Endometrial microvascular endothelial cells (primary cell): ENCODE results near the gene CCND1. TPM values are rescaled to one million over a fixed set of nuclear protein-coding genes. Genes with fewer than 3 reads are reported as not detected.

Source experiments
- in situ Hi-C: cut with HindIII; loops from 2 replicates; pipeline ENCODE4 v1.10.0; 2017; ENCODE audit warnings: low sequenced_read_pairs, low pct_unique_long_range_greater_than_20kb; ENCODE audit errors: inconsistent ontology term
- total RNA-seq: library from RNA; depleted of rRNA; stranded (reverse); fragments of >200 nt; gene quantifications from one replicate; pipeline ENCODE4 v1.2.3, GENCODE V29; 2015; ENCODE audit errors: inconsistent ontology term

CCND1 gene
- total RNA-seq, 1 donor from 2014 or later, result 339 TPM

DNA sequence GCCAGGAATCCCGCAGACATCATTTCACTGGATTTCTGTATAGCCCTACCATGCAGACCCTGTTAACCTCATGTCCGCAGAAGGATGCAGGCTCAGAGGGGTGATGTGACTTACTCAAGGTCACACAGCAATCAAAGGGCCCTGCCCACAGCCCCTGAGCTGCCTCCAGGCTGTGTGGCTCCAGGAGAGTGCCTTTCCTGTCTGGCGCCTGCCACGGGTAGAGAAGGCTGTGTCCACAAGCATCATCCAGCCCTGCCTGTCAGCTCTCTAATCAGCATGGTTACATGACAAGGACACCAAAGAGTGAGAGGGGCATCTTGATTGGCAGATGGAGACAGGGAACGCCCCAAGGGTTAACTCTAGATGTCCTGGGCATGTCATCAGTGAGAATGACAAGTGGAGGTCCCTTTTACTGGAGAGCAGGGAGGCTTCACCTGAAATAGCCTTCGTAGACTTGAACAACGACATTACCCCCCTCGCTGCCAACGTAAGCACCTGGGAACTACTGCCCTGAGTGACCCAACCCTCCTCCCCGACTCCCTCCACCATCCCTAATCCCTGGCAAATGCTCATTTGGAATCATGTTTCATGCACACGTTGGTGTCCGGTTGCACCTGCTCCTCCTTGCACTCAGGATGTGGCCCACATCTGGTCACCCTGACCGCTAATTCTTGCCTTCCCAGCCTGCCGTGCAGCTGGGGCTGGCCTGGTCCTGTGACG, 56.0 kb downstream of the CCND1 start:
- in situ Hi-C loops, result no loop called here

DNA sequence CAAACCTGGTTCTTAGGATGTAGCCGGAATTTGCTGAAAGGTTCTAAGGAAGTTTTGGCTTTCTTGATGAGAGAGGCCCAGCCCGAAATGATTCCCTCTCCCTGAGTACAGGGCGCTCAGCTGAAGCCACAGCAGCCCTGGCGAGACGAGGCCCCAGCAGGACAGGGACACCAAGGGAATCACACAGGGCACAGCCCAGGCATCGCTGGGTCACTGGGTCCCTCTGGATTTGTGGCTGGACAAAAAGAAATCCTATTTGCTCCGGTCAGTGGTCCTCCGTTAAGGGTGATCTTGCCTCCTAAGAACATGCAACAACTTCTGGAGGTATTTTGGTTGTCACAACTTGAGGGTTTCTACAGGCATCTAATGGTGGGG, 56.5 kb downstream of the CCND1 start:
- in situ Hi-C loops, result no loop called here

DNA sequence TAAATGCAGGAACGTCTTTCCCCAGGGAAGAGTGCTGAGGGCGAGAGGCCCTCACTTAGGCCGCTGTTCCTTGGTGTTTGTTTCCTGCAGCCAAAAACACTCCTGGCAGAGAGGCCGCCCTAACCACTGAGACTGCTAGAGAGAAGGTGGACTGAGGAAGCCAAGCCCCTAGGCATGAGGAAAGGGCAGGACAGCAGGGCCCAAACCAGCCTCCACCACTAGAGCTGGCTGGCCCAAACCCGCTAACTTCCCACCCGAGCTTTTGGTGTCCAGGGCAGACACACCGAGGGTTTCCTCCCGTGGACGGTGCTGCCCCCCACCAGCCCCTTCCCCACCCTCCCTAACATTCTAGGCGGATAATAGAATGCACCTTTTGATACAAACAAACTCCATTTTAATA, 56.9 kb downstream of the CCND1 start:
- in situ Hi-C loops, result no loop called here

DNA sequence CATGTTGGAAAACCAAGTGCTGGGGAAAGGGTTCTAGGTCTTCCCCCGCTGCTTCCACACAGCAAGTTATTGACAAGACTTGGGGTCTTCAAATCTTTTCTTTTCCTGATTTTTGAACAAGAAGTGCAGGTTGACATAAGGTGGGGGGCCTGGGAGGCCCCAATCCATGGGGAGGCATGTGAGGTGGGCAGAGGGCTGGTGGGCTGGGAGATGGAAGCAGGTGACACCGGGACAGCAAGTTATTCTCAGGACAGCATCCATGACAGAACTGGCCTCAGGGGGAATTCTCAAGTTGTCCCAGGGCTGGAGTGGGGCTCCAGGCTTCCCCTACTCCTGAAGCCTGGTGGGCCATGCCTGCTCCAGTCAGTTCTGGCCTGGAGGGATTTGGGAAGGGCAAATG, 57.4 kb downstream of the CCND1 start:
- in situ Hi-C loops, result no loop called here

DNA sequence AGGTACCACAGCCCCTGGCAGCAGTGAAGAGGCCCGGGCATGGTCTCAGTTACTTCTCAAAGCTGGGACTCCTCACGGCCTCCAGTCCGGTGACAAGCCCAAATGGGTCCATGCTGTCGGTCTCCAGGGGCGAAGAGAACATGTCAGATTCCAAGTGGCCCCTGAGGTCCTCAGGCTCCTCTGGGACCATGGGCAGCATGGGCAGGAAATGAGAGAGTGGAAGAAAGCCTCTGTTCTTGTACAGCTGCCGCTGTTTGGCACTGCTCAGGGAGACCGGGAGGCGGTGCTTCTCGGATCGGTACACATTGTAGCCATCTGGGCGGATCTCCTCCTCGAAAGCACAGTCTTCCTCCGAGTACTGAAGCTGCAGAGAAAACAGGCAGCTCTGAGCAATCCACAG, 58.3 kb downstream of the CCND1 start:
- in situ Hi-C loops, result no loop called here

DNA sequence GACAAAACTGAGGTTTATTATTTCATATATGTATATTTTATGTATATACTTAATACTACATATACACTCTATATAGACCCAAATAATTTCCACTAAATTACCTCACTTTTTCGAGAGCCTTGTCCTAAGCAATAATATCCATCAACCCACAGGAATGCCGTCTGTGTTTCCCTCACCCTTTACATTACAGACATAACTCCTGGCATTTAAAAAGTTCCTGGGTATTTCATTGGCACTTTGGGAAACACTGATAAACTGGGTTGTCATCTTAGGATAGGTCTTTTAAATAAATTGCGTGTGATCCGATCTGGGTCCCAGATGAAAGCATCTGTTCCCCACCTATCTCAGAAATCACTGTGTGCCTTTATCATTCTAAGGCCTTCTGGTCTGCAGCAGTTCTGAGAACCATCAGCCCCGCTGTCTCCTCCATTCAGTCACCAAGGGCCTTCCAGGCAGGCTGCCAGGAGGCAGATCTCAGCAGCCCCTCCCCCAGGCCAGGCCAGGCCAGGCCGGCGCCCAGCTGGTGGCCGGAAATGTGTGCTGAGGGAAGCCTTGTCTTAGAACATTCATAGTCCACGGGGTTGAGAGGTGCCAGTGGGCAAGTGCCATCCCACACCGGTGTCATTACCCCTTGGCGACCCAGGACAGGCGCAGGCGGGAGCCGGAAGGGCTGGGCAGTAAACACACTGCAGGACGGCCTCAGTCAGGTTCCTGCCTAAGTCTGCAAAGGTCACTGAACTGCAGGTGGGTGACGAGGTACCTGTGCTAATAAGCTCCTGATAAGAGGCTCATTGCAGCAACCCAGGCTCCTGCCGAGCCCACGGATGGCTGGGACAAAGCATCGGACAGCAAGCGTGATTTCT, 59.6 kb downstream of the CCND1 start:
- in situ Hi-C loops, result no loop called here

- in situ Hi-C loops, result no loop called here
Measured at GRCh38 chr11:69702239-69702691, 61.3 kb downstream of the CCND1 start.

DNA sequence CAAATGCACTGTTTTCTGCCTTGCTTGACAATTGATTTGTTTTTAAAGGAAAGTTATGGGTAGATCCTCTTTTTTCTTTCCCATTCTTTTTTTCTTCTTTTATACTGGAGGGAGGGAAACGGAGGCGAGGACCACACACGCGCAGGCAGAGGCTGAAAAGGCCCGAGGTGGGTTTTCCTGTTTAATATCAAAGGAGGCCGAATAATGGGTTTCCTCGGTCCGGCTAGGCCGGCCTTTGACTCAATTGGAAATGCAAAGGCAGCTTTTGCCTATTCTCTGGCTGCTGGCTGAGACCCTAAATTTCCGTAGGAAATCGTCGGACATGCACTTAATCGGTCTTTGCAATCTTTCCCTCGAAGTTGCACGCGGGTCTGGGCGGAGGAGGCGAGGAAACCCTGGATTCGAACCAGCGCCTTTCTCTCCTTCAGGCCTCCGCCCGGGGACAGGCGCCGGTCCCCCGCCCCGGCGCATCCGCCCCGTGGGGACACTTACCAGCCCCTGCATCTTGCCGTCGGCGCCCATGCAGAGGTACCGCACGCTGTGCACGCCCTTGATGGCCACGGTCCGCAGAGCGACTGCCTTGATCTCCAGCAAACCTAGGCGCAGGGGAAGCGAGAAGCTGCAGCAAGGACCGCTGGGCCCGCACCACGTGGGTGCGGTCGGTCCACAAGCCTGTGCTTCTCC, 62.0 kb downstream of the CCND1 start:
- in situ Hi-C loops, result no loop called here

GRCh38 chr11:69703453-69703767, 62.5 kb downstream of the CCND1 start:
- in situ Hi-C loops, result no loop called here

Other genes starting within 250 kb of the CCND1 start
- not detected for gene LINC01488, start 159.5 kb upstream of the CCND1 start, total RNA-seq
- 18.4 TPM for gene LTO1, start 34.2 kb downstream of the CCND1 start, total RNA-seq
- gene FGF19, start 62.9 kb downstream of the CCND1 start, total RNA-seq, result not detected
- not detected for gene FGF4, start 134.2 kb downstream of the CCND1 start, total RNA-seq
- not detected for gene FGF3, start 178.3 kb downstream of the CCND1 start, total RNA-seq